NCI-H1436 treated with DMSO at 0.1 percent for 48 hours (cell line): Measurements from ENCODE around the gene BAD.
A peak's percentile ranks its signal among the peaks of the same experiment; 100 is the strongest.
"Not testable (repeated sequence)": the region's sequence is repeated elsewhere in the genome, so short reads cannot be mapped to it uniquely, and the experiment has no call there.

Experiments
- DNase-seq: peaks from one replicate; lab custom pipeline; 2025; lab: John Stamatoyannopoulos, UW

BAD gene

GRCh38 chr11:64314805-64315561 is 30.5 kb upstream of the BAD start:
- no peak for DNase-seq

GRCh38 chr11:64314146-64314804 is 29.8 kb upstream of the BAD start:
- DNase-seq = no peak

- no peak for DNase-seq
Measured at GRCh38 chr11:64313491-64314145, 29.2 kb upstream of the BAD start.

GRCh38 chr11:64312947-64313346 is 28.5 kb upstream of the BAD start:
- no peak for DNase-seq

GRCh38 chr11:64307795-64308194 is 23.3 kb upstream of the BAD start:
- DNase-seq = not testable (repeated sequence)

- DNase-seq = no peak
Measured at GRCh38 chr11:64306876-64307622, 22.6 kb upstream of the BAD start.

- no peak for DNase-seq
Measured at GRCh38 chr11:64306563-64306875, 22.1 kb upstream of the BAD start.

- DNase-seq = no peak
Measured at GRCh38 chr11:64305691-64306562, 21.5 kb upstream of the BAD start.

- peak; percentile 97 for DNase-seq
Measured at GRCh38 chr11:64305075-64305690, 20.7 kb upstream of the BAD start, which contains the start of gene ESRRA. ESRRA (plus strand) TSS chr11:64305524; CDS start chr11:64307180, 1,656 bp downstream.

GRCh38 chr11:64304316-64305072 is 20.0 kb upstream of the BAD start:
- DNase-seq = peak; percentile 70

GRCh38 chr11:64304032-64304315 is 19.5 kb upstream of the BAD start:
- DNase-seq = no peak

- DNase-seq = no peak
Measured at GRCh38 chr11:64303109-64304031, 18.9 kb upstream of the BAD start.

GRCh38 chr11:64299847-64300648 is 15.6 kb upstream of the BAD start, which contains the start of gene CATSPERZ:
CATSPERZ (plus strand) TSS chr11:64300358; CDS start chr11:64300411, 53 bp downstream.
- DNase-seq = no peak

GRCh38 chr11:64298966-64299846 is 14.7 kb upstream of the BAD start:
- no peak for DNase-seq

- DNase-seq = no peak
Measured at GRCh38 chr11:64297699-64298358, 13.4 kb upstream of the BAD start.

GRCh38 chr11:64296830-64297698 is 12.6 kb upstream of the BAD start:
- no peak for DNase-seq
